Adrenal gland (tissue), 5 donors: ENCODE data around the gene YOD1.

Experiments used
- POLR2A ChIP-seq, 2 donors: fragments of 450-650 bp; IDR thresholded peaks; one replicate each; pipeline ENCODE4 v1.6.1; 2017; ENCODE audit warnings: antibody characterized with exemption in 2 of 2, mild to moderate bottlenecking in 2 of 2, moderate library complexity in 1 of 2
- TF ChIP-seq, protein P1 (sequence below), 6 experiments: fragments of 450-650 bp in 4 of 6; fragments of 200-600 bp in 2 of 6; sonication (generic) in 1 of 6; IDR thresholded peaks; 1 replicate in 5 of 6; 2 replicates in 1 of 6; pipeline versions ENCODE4 v1.5.1 to v1.8.0; 2016 to 2021; ENCODE audit warnings: antibody characterized with exemption in 6 of 6, mild to moderate bottlenecking in 2 of 6, moderate library complexity in 1 of 6
- donor health status: DM: no; HTN: no; CAD: no.

DNA sequence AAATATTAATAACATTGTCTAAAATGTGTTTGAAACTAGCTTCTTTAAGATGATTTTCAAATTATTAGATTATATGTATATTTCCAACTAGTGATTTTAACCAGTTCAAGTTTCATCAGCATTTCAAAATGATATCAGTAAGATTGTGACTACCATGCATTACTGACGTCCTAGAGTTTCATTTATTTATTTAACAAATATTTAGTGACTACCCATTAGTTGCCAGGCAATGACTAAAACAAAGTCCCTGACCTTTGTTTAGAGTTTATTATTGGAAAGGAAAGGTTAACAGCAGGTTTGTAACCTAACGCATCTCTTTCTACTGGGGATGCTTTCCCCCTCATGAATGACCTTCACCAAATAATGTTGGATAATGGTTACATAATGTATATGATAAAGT, 30.1 kb upstream of the YOD1 start:
- TF ChIP-seq, protein P1, sequence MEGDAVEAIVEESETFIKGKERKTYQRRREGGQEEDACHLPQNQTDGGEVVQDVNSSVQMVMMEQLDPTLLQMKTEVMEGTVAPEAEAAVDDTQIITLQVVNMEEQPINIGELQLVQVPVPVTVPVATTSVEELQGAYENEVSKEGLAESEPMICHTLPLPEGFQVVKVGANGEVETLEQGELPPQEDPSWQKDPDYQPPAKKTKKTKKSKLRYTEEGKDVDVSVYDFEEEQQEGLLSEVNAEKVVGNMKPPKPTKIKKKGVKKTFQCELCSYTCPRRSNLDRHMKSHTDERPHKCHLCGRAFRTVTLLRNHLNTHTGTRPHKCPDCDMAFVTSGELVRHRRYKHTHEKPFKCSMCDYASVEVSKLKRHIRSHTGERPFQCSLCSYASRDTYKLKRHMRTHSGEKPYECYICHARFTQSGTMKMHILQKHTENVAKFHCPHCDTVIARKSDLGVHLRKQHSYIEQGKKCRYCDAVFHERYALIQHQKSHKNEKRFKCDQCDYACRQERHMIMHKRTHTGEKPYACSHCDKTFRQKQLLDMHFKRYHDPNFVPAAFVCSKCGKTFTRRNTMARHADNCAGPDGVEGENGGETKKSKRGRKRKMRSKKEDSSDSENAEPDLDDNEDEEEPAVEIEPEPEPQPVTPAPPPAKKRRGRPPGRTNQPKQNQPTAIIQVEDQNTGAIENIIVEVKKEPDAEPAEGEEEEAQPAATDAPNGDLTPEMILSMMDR (IDR thresholded peaks at IDR 0.05): no peak
- no peak for TF ChIP-seq POLR2A (IDR thresholded peaks at IDR 0.05)
